GM12872 (cell line): ENCODE data around the gene NTN1.

Experiments
- CTCF ChIP-seq: IDR thresholded peaks from 3 replicates; pipeline ENCODE4 v1.5.1; 2011; ENCODE audit warnings: low read depth, mild to moderate bottlenecking, low read length, moderate library complexity; ENCODE audit not compliant: insufficient read depth

NTN1 gene

GRCh38 chr17:9181640-9182039 lies 160.3 kb downstream of the NTN1 start:
- TF ChIP-seq CTCF: no peak

GRCh38 chr17:9183306-9183705 lies 162.0 kb downstream of the NTN1 start:
- TF ChIP-seq CTCF: no peak

- no peak for TF ChIP-seq CTCF
Observed at GRCh38 chr17:9185142-9185541, 163.8 kb downstream of the NTN1 start.

GRCh38 chr17:9185688-9186284 lies 164.5 kb downstream of the NTN1 start:
- no peak for TF ChIP-seq CTCF

- no peak for TF ChIP-seq CTCF
Observed at GRCh38 chr17:9187828-9188227, 166.5 kb downstream of the NTN1 start.

GRCh38 chr17:9188367-9188766 lies 167.1 kb downstream of the NTN1 start:
- TF ChIP-seq CTCF: no peak

- no peak for TF ChIP-seq CTCF
Observed at GRCh38 chr17:9189870-9190269, 168.6 kb downstream of the NTN1 start.
